NCI-H526 (cell line): ENCODE data around the gene DGKQ.

Experiments used
- DNase-seq, 2 experiments: peaks; one replicate each; lab custom pipeline; 2025; lab: John Stamatoyannopoulos, UW

The DGKQ gene

GRCh38 chr4:973431-974397 lies at the start of gene DGKQ:
TSS of gene DGKQ (minus strand) at chr4:973569. CDS start at chr4:973482, 87 bp downstream.
- peak in 1 of 2 experiments; percentile 80 for DNase-seq

- peak in 1 of 2 experiments; percentile 49 for DNase-seq
These were observed 49.3 kb upstream of the DGKQ start for GRCh38 chr4:1022739-1023066.

- no peak for DNase-seq
These were observed 48.8 kb upstream of the DGKQ start for GRCh38 chr4:1022051-1022738.

DNA sequence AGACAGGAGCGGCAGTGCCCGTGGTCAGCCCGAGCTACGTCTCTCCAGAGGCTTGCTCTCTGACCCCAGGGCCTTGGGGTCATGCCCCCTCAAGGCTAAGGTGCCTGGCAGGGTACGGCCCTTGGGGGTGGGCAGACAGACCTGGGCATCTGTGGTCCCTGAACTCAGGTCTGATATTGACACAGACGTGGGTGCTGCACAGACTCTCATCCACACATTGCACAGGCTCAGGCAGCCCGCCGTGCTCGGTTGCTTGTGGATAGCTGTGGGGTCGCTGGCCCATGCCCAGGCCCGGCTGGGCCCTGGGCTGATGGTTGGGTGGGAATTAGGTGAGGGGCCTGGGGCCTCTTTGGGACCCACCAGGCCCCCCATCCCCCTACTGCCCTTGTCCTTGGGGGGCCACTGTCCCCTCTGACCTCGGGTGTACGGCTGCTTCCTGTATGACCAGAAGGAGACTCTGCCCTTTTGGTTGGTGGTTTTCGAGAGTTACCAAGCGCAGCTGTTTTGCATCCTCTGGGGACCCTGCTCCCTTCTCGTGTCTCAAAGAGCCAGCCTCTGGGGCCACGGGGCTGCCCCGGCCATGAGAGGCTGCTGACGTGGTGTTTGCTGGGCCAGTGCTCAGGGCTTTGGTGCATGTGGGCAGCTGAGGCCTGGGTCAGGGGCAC lies 48.1 kb upstream of the DGKQ start:
- peak in 1 of 2 experiments; percentile 68 for DNase-seq

- no peak for DNase-seq
These were observed 46.5 kb upstream of the DGKQ start for GRCh38 chr4:1019729-1020470.

DNA sequence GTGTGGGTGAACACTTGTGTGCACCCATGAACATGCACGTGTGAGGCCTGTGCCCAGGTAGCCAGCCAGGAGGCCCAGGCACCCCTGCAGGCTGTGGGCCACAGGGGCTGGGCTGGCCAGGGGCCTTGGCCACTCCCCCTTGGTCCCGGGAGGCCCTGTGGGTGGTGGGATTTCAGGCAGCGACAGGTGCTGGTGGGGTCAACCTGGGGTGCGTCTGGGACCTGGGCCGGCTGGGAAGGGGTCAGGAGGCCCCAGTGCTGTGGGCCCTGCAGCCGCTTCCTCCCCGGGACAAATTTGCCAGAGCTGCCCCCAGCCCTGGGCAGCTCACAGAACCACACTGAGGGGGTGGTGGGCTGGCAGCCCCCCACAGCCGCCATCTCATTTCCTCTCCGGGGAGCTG lies 46.0 kb upstream of the DGKQ start:
- DNase-seq, result no peak

DNA sequence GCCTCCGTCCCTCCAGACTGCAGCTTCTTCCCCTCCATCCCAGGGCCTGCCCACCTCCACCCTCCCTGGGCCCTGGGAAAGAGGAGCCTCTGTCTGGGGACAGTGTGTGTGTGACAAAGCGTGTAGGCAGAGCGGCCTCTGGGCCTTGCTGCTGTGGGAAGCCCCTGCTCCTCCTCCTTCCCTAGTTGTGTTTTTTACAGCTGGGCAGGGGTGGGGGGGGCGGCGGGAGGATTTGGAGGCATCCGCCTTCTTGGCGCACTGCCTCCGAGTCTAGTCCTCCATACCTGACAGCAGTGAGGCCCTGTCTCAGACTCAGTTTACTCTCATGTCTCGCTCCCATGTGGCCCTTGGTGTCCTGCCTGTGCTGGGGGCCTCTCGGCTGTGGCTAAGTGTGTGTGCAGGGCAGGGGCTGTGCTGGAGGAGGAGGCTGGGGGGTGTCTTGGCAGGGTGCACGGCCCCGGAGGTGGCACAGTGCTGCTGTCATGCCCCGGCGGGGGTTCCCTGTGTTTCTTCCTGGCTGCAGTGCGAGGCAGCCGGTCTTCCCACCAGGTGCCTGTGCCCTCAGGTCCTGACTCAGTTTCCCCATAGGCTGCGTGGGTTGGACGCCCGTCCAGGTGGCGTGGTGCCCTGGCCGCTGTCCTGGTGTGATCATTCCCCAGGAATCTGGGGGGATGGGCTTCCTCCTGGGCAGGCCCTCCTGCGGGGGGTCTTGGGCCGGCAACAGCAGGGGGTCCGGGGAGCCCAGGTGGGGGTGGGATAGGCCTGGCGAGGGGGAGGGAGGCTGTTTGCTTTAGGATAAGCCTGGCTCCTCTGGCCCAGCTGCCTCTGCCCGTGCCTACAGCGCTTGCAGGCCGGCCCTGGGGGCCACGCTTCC lies 45.0 kb upstream of the DGKQ start:
- DNase-seq, result no peak

DNA sequence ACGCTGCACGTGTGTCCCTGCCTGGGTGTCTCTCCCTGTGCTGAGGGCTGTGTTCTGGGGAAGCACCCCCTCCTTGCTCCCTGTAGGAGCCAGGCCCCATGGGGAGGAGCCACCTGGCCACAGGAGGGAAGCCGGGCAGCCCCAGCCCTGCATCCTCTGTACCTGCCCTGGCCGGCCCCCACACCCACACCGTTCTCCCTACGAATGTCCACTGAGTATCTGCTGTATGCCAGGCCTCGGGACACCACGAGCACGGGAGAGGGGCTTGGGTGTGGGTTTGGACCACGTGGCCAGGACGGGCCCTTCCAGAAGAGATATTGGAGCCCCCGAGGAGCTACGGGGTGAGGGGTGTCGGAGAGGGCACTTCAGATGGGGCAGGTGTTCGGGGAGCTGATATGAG lies 44.3 kb upstream of the DGKQ start:
- DNase-seq, result no peak

GRCh38 chr4:1017211-1017610 lies 43.8 kb upstream of the DGKQ start:
- DNase-seq, result no peak

GRCh38 chr4:1015746-1016145 lies 42.4 kb upstream of the DGKQ start:
- no peak for DNase-seq

- DNase-seq, result no peak
These were observed 41.8 kb upstream of the DGKQ start for GRCh38 chr4:1015179-1015578.

DNA sequence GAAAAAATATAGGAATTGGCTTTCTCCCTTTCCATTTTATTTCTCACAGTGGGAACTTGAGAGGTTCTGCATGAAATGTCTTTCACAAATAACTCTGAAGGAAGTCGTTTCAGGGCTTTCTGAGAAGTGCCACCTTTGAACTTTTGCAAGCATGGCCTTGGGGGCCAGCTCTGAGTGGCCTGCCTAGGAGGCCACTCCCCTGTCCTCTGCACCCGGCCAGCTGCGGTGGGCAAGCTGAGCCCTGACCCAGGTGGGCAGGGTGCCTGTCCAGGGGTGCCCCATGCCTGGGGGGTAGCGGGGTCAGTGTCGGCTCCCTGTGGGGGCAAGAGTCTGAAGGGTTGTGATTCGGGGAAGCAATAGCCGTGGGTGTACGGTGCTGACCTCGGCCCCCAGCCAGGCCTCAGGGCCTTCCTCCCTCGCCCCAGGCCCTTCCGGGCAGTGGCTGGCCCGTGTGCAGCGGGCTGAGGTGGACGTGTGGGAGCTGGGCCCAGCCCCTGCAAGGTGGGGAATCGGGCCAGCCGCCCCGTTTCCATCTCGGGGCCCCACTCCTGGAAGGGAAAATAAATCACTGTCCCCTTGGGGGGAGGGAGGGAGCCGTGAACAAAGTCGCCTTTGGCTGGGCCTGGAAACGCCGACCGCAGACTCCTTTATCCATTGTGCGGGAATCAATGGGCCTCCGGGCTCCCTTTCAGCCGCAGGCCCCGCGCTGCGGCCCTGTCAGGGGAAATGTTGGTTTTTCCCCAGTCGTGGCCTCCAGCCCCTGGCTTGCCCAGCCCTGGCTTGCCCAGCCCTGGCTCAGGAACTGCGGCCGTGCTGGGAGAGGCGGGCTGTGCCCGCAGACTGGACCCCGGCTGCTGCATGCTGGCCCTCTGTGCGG lies 41.2 kb upstream of the DGKQ start:
- DNase-seq, result no peak

GRCh38 chr4:1013225-1014073 lies 40.1 kb upstream of the DGKQ start:
- DNase-seq, result no peak

GRCh38 chr4:1012034-1012739 lies 38.8 kb upstream of the DGKQ start:
- DNase-seq, result peak in 1 of 2 experiments; percentile 48

GRCh38 chr4:1011666-1012033 lies 38.3 kb upstream of the DGKQ start:
- DNase-seq, result no peak

- peak in 1 of 2 experiments; percentile 87 for DNase-seq
These were observed 37.8 kb upstream of the DGKQ start, which contains the start of gene FGFRL1 for GRCh38 chr4:1011022-1011665. TSS of gene FGFRL1 (plus strand) at chr4:1011626. CDS start at chr4:1012486, 860 bp downstream.

- peak; percentile 58 to 75 for DNase-seq
These were observed 37.1 kb upstream of the DGKQ start for GRCh38 chr4:1010395-1011021.
